Measurements from ENCODE around the gene QRFP. TPM values are rescaled to one million over a fixed set of nuclear protein-coding genes. Genes with fewer than 3 reads are reported as not detected.

The QRFP gene
- total RNA-seq, 1 experiment from 2014 or later: not detected

DNA sequence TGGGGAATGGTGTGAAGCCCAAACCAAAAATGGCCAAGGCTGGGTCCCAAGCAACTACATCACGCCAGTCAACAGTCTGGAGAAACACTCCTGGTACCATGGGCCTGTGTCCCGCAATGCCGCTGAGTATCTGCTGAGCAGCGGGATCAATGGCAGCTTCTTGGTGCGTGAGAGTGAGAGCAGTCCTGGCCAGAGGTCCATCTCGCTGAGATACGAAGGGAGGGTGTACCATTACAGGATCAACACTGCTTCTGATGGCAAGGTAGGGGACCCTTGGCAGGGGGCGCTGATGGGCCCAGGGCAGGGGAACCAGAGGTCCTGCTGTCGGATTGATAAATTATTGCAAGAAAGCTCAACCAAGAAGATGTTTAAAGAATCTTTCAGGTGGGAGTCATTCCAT lies 41.8 kb downstream of the QRFP start:
- Histone ChIP-seq H3K27ac (ENCODE audit: low read depth, low read length) (no peak overlapping the region), H3K9ac (ENCODE audit: low read length) (no peak overlapping the region), H3K9me3 (ENCODE audit: control insufficient read depth in 1 of 2, insufficient read depth in 1 of 2, low read depth in 1 of 2, low read length in 2 of 2) (no peaks in the 10 kb centered on the region), H3K4me1 (ENCODE audit: control insufficient read depth in 1 of 2, insufficient read depth in 2 of 2, low read length in 2 of 2) (peaks cover 0 to 8% of the 10 kb centered on the region in 2 experiments; a peak in 1 of 4 replicates), H3K4me3 (replicated peaks in 1 of 2; ENCODE audit: low read depth in 1 of 2, low read length in 2 of 2) (no peak overlapping the region), H4K20me1 (ENCODE audit: insufficient read depth) (no peaks in the 10 kb centered on the region), H3K9me2 (ENCODE audit: insufficient read depth) (no peaks in the 10 kb centered on the region), H3K79me2 (ENCODE audit: insufficient read depth, low read length) (peaks cover 38% of the 10 kb centered on the region), H2AFZ (ENCODE audit: low read depth, low read length, poor library complexity, severe bottlenecking) (no peak overlapping the region), H3K36me3 (ENCODE audit: control insufficient read depth in 1 of 2, insufficient read depth in 2 of 2, low read length in 2 of 2) (peaks cover 3 to 18% of the 10 kb centered on the region in 2 experiments), H3K4me2 (ENCODE audit: low read length) (no peak overlapping the region), H3K27me3 (ENCODE audit: insufficient read depth, low read length) (no peaks in the 10 kb centered on the region)
- TF ChIP-seq CEBPB (IDR thresholded peaks at IDR 0.05; ENCODE audit: low read depth): no peak
- TF ChIP-seq CTCF (IDR thresholded peaks at IDR 0.05 in 2 of 3, conservative IDR thresholded peaks at IDR 0.05 in 1 of 3; ENCODE audit: borderline replicate concordance in 1 of 3, insufficient read depth in 1 of 3, low read depth in 2 of 3, low read length in 2 of 3): 0 out of 6 replicates have a peak, but pooled peaks of 1 of the 3 experiments have one; percentile 12
- RAD21 ChIA-PET (ENCODE audit: low non-redundant PET in 1 of 2, low total read pairs in 2 of 2, uncharacterized antibody in 2 of 2, unreplicated experiment in 2 of 2): no interaction called here
- ATAC-seq (no peak), DNase-seq (ENCODE audit: low read depth, low spot score) (no peak)
- intact Hi-C loops (cut with micrococcal nuclease): no loop called here
- CTCF ChIA-PET: interaction anchor here (1.0 to 1.2 kb wide), 2 partner anchors 12 to 154 kb away, joined by 3 to 6 read pairs; no protein-coding TSS in a partner anchor
- no TSS peak for BruUV-seq (replicated peaks)
- POLR2A ChIA-PET: no interaction called here

DNA sequence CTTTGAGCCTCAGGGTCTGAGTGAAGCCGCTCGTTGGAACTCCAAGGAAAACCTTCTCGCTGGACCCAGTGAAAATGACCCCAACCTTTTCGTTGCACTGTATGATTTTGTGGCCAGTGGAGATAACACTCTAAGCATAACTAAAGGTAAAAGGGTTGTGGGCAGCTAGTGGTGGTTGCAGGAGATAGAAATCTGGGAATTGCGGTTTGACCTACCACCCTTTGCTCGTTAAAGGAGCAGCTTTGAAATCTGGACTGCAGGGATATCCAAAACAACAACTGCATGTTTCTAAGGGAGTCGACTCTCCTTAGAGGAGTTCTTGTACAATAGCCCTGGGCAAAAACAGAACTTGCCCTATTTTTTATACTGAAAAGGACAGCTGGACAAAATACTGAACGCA lies 42.5 kb downstream of the QRFP start:
- H3K9me2 ChIP-seq (ENCODE audit: insufficient read depth): no peaks in the 10 kb centered on the region
- H4K20me1 ChIP-seq (ENCODE audit: insufficient read depth): no peaks in the 10 kb centered on the region
- H3K36me3 ChIP-seq (ENCODE audit: control insufficient read depth in 1 of 2, insufficient read depth in 2 of 2, low read length in 2 of 2): peaks cover 3 to 18% of the 10 kb centered on the region in 2 experiments
- H3K27me3 ChIP-seq (ENCODE audit: insufficient read depth, low read length): no peaks in the 10 kb centered on the region
- peaks cover 46% of the 10 kb centered on the region for H3K79me2 ChIP-seq (ENCODE audit: insufficient read depth, low read length)
- H2AFZ ChIP-seq (ENCODE audit: low read depth, low read length, poor library complexity, severe bottlenecking): no peak overlapping the region
- ChIA-PET CTCF (interaction anchor here (1.0 to 1.2 kb wide), 3 partner anchors 12 to 153 kb away, joined by 3 to 6 read pairs (median 4); no protein-coding TSS in a partner anchor), RAD21 (ENCODE audit: low non-redundant PET in 1 of 2, low total read pairs in 2 of 2, uncharacterized antibody in 2 of 2, unreplicated experiment in 2 of 2) (no interaction called here), POLR2A (no interaction called here)
- H3K27ac ChIP-seq (ENCODE audit: low read depth, low read length): no peak overlapping the region
- no peaks in the 10 kb centered on the region for H3K9me3 ChIP-seq (ENCODE audit: control insufficient read depth in 1 of 2, insufficient read depth in 1 of 2, low read depth in 1 of 2, low read length in 2 of 2)
- no peak overlapping the region for H3K9ac ChIP-seq (ENCODE audit: low read length)
- peaks cover 0 to 8% of the 10 kb centered on the region in 2 experiments; a peak in 1 of 4 replicates for H3K4me1 ChIP-seq (ENCODE audit: control insufficient read depth in 1 of 2, insufficient read depth in 2 of 2, low read length in 2 of 2)
- DNase-seq (ENCODE audit: low read depth, low spot score) (no peak), ATAC-seq (no peak)
- no TSS peak for BruUV-seq (replicated peaks)
- H3K4me3 ChIP-seq (replicated peaks in 1 of 2; ENCODE audit: low read depth in 1 of 2, low read length in 2 of 2): no peak overlapping the region
- no peak overlapping the region for H3K4me2 ChIP-seq (ENCODE audit: low read length)
- intact Hi-C loops (cut with micrococcal nuclease): no loop called here
- TF ChIP-seq YY1 (IDR thresholded peaks at IDR 0.05; ENCODE audit: extremely low read depth, insufficient replicate concordance, low read depth, low read length): no peak
- TF ChIP-seq CBX3 (IDR thresholded peaks at IDR 0.05; ENCODE audit: low read depth): no peak
- TF ChIP-seq SP1 (IDR thresholded peaks at IDR 0.05; ENCODE audit: low read depth): no peak
- TF ChIP-seq REST (IDR thresholded peaks at IDR 0.05; ENCODE audit: low read depth): no peak
- no peak for TF ChIP-seq CEBPB (IDR thresholded peaks at IDR 0.05; ENCODE audit: low read depth)
- no peak for TF ChIP-seq EGR1 (IDR thresholded peaks at IDR 0.05; ENCODE audit: low read depth)
- no peak for TF ChIP-seq EZH2 (IDR thresholded peaks at IDR 0.05)
- TF ChIP-seq TCF7L2 (IDR thresholded peaks at IDR 0.05; ENCODE audit: borderline replicate concordance, extremely low read depth, insufficient read depth, insufficient read length): no peak
- no peak for TF ChIP-seq SRF (IDR thresholded peaks at IDR 0.05; ENCODE audit: low read depth)
- TF ChIP-seq ZBTB33 (IDR thresholded peaks at IDR 0.05; ENCODE audit: extremely low read depth, insufficient replicate concordance, low read length): no peak
- no peak for TF ChIP-seq RAD21 (IDR thresholded peaks at IDR 0.05; ENCODE audit: low read depth)
